Mucosa of gallbladder (tissue), 1 donor: ENCODE data around the gene PHACTR1. TPM values are rescaled to one million over a fixed set of nuclear protein-coding genes. Genes with fewer than 3 reads are reported as not detected.

Source experiments
- DNase-seq: peaks from one replicate; pipeline ENCODE4 v3.0.0-alpha.2; 2020; ENCODE audit warnings: low spot score
- total RNA-seq: library from RNA; stranded (reverse); gene quantifications from one replicate; pipeline ENCODE4 v1.2.1, GENCODE V29; 2021
- donor health status: DM: no; HTN: no; CAD: no.

Gene PHACTR1
- total RNA-seq, 1 donor from 2014 or later, result 14.6 TPM

- DNase-seq, result no peak
These were observed 545.0 kb downstream of the PHACTR1 start for GRCh38 chr6:13261464-13261994.

DNA sequence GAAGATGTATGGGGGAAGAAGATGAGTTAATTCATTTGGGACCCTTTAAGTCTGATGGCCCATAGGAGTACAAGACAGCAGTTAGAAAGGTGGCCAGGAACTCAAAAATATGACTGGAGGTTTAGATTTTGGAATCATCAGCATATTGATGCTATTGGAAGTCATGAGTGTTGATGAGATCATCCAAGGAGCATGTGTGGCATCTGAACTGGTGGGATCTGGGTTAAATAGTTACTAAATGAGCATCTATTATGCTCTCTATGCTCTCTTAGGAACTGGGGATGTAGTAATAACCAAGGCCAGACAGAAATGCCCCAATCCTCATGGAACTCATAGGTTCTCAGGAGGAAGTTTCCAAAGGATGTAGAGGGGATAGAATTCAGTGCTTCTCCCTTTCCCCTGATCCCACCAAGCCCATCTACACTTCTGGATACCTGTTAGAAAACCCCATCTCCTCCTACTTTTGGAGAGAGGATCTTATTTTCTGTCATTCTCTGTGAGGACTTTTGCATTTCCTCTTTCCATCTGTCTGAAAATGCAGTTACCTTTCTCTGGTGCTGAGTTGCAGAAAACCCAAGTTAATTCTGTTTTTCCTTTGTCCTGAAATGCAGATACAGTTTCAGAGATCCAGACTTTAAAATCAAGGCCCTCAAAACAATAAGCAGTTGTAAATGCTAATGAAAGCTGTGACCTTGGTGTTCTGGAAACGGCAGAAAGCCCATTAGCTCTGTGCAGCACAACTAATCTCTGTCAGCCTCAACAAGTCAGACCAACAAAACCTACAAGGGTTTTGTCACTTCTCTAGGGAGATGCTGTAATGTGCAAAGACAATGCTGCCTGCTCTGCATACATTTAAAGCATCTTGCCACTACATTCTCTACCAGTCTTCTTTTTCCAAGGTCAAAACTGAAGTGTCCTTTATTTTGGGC, 546.0 kb downstream of the PHACTR1 start:
- no peak for DNase-seq

DNA sequence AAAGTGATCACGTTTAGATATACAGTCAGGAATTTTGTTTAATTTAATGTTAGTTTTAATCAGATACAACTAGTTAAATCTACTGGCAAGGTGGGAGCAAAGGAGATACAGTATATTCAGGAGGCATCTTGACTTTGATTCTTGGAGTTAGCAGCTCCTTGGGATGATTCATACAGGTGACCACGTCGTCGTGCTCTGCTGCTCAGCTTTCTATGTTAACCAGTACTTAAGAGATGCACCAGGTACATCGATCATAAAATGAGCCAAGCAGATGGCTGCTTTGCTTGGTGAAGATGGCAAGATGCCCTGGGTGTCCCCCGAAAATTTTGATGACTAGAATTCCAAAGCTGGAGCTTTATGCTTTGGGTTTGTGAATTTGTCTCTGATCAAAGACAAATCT, 547.1 kb downstream of the PHACTR1 start:
- DNase-seq, result no peak

- DNase-seq, result no peak
These were observed 550.6 kb downstream of the PHACTR1 start for GRCh38 chr6:13267142-13267651.

GRCh38 chr6:13268913-13269518, 552.4 kb downstream of the PHACTR1 start:
- DNase-seq, result no peak

DNA sequence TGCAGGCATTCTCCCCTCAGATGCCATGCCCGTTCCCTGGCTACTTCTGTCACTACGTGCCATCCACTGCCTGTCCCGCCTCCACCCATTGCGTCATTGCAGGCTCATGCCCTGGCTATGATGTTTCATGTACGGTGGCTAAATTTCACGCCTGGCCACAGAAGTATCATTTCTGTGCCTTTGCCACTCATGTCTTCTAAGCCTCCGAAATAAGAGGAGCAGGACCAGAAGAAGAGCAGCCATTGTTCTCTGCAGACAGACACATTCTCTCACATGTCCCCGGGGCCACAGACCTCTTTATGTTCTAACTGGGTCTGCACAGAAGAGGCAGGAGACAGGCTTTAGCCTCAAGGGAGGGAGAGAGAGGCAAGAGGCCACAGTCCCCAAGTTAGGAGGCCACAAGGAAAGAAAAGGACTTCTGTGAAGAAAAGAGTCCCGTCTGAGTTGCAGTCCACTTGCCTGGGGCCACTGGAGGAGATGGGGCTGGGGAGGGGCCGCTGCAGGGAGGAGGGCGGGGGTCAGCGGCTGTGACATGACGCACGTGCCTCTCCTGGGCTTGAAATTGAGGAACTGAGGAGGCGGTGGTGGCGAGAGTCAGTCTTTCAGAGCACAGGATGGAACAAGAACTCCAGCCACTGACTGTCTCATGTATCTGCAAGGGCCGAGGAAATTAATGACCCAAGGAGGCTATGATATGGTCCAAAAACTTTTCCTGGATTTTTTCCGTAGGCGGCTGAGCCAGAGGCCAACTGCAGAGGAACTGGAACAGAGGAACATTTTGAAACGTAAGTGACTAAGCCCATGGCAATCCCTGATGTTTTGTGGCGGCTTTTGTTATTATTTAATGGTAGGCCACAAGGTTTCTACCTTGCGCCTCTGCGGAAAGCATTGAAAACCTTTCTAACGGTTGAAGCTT, 555.8 kb downstream of the PHACTR1 start:
- peak; percentile 38 for DNase-seq

- no peak for DNase-seq
These were observed 556.8 kb downstream of the PHACTR1 start for GRCh38 chr6:13273202-13273930.

DNA sequence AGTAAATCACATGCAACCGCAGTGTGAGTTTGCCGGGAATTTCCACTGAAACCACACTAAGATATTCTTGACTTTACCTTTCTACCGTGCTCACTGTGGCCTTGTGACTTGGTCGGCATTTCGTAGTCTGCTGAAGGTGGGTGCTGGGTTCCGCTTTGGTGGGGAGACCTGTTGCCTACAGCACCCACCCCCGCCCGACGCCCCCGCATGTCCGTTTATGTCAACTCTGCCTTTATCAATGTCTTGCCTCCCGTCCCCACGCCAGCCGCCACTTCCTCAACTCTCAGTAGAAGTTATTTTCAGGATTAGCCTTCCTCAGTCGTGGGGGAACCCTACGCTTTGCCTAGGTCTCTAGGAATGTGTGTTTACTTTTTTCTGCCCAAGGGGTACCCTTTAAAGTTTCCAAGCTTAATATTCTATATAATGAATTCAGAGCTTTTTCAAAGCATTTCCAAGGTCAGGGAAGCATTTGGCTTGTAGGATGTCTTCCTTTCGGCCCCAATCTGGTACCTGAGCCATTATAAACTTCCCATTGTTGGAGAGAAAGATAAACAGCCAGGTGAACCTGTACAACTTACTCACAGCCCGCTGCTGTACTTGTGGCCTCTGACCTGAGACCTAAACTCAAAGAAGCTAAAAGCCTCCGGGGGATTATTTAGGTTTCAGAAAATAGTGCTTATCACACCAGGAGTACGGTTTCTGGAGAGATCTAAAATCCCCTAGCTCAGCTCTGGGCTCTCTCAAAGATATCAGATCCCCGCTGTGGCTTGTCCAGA, 557.6 kb downstream of the PHACTR1 start:
- no peak for DNase-seq

- DNase-seq, result no peak
These were observed 558.3 kb downstream of the PHACTR1 start for GRCh38 chr6:13274707-13275434.

DNA sequence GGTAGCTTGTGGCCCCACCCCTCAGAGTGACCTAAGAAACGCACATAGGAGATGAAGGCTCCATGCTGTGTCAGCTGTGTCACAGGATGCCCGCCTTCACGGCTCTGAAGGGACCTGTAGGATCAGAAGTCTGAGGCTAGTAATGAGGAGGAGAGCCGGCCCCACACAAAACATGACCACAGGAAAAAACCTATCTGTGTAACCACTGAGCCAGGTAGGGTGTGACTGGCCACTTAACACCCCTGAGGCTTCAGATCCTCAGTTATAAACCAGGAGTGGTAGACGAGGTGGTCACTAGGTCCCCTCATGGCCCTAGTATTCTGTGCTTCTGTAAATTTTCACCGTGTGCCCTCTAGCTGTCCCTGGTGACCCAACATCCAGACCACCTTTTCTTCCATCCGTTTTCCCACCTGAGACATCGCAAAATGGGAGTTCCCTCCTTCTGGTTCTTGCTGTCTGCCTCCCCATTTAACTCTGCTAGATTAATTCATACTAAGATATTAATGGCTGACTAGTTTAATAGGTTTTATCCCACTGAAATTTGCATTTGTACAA, 558.9 kb downstream of the PHACTR1 start:
- DNase-seq, result no peak

- no peak for DNase-seq
These were observed 560.7 kb downstream of the PHACTR1 start for GRCh38 chr6:13277231-13277630.

DNA sequence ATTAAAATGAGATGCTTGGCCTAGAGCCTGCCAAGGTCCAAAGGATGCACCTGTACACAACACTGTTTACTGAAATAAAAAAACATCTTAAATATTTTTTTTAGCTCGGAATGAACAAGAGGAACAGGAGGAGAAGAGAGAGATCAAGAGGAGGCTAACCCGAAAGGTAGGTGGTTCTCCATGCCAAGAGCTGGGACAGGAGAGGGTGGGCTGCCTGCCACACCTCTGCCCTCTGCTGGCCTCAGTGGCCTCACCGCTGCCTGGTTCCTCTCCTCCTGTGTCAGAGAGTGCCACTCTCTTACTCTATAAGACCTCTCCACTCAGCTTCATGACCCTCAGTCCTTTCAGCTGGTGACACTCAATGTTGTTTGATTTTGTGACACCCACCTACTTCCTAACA, 561.6 kb downstream of the PHACTR1 start:
- DNase-seq, result no peak

GRCh38 chr6:13278991-13279390, 562.4 kb downstream of the PHACTR1 start:
- no peak for DNase-seq

DNA sequence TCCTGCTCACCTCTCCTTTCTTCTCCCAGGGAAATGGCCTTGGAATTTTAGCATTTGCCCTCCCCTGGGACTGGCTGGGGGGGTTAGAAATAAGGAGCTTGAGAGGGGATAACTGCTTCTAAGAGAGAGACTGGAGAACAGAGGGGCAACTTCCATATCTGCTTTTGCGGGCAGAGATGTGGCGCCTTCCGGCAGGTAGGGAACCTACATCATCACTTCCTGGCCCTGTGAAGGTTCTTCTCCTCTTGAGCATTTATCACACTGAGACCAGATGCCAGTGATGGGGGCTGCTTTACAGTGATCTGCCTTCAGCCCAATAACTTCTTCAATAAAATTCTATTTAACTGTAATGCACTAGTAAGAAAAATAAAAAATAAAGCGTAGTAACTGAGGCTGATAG, 563.7 kb downstream of the PHACTR1 start:
- DNase-seq, result no peak

- no peak for DNase-seq
These were observed 565.1 kb downstream of the PHACTR1 start for GRCh38 chr6:13281686-13282085.

DNA sequence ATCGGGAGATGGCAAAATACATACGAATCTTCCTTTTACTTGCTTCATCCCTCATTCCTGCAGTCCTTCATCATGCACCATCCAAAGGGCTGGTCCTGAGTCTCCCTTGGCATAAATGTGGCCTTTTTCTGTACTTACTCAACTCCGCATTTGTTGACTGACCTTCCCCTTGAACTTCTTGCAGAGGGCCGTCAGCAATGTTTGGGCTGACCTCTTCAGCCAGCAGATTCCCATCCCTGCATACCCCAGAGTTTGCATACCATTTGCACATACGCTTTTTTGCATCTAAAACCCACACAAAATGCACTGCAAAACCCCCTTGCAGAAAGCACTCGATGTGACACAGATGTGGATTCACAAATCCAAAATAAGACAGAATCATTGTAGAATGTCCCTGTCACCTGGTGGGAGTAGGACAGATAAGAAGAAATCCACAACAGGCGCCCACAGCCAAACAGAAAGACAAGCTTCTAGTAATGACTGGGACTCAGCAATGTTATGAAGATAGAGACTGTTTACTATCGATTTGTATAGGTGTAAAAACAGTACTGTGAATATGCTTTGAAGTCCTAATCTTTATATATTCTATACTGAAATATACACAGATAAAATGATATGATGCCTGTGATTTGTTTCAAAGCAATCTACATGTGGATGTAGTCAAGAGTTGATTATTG, 566.0 kb downstream of the PHACTR1 start:
- DNase-seq, result no peak

GRCh38 chr6:13283331-13283730, 566.8 kb downstream of the PHACTR1 start:
- DNase-seq, result no peak

- no peak for DNase-seq
These were observed 568.1 kb downstream of the PHACTR1 start for GRCh38 chr6:13284646-13285045.

- DNase-seq, result no peak
These were observed 569.1 kb downstream of the PHACTR1 start for GRCh38 chr6:13285705-13286104.
